ENCODE results near the gene NRG3. TPM values are rescaled to one million over a fixed set of nuclear protein-coding genes. Genes with fewer than 3 reads are reported as not detected.

NRG3 gene
- total and polyA plus RNA-seq, 2 donors (not counting 1 experiment from before 2014, with no cell fraction given): not detected

DNA sequence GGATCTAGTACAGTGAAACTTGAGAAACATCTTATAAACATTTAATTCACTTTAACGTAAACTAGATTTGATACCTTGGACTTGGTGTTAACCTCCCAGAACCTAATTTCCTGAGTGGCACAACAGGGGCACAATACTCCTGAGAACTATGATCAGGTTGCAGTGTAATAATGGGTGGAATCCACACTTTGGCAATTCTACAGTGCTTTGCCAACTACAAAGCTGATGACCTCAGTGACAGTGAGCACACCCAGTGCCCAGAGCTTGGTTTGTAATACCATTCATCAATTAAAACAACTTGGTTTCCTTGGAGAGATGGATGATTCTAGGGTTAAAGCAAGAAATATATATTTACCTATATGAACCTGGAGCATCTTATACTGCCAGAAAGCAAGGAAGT is 379.2 kb downstream of the NRG3 start:
- Histone ChIP-seq H3K27me3 (ENCODE audit: control insufficient read depth, insufficient read depth, low read length) (no peaks in the 10 kb centered on the region), H3K4me1 (ENCODE audit: control insufficient read depth, extremely low read depth, insufficient read depth, low read length) (no peaks in the 10 kb centered on the region), H4K20me1 (ENCODE audit: control insufficient read depth, extremely low read depth, insufficient read depth, low read length) (no peaks in the 10 kb centered on the region), H3K4me3 (replicated peaks in 1 of 4; ENCODE audit: control extremely low read depth in 1 of 4, insufficient read depth in 1 of 4, low read depth in 3 of 4, low read length in 4 of 4) (no peak overlapping the region), H3K27ac (ENCODE audit: insufficient read depth, low read length) (no peak overlapping the region), H3K79me2 (ENCODE audit: control insufficient read depth, insufficient read depth, low read length) (no peaks in the 10 kb centered on the region), H3K9me3 (ENCODE audit: control insufficient read depth, insufficient read depth, low read depth, low read length) (no peaks in the 10 kb centered on the region), H2AFZ (ENCODE audit: low read length) (no peak overlapping the region), H3K36me3 (ENCODE audit: control insufficient read depth, insufficient read depth, low read length) (no peaks in the 10 kb centered on the region), H3K9ac (ENCODE audit: insufficient read depth, low read length) (no peak overlapping the region), H3K4me2 (ENCODE audit: extremely low read depth, insufficient read depth, low read length) (no peak overlapping the region)
- no peak for DNase-seq (ENCODE audit: low read depth in 2 of 2)
- TF ChIP-seq EZH2 (IDR thresholded peaks at IDR 0.05; ENCODE audit: low read length, missing control alignments): no peak

DNA sequence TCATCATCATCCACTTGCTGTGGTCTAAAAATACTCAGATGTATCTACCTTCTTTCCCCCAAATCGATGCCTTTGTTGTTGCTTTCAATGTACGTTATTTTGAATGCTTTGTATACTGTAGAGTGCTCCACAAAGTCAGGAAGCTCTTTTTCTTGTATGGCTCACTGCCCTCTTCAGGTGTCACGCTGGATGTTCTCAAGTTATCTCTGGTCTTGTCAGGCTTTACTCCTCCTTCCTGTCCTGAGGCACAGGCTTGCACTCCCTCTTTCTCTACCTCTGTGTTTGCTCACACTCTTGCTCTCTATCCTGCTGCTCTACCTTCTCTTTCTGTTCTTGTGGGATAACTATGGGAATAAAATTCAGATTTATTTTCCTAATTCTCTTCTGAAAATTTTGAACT is 381.3 kb downstream of the NRG3 start:
- DNase-seq (ENCODE audit: low read depth in 2 of 2): no peak
- TF ChIP-seq, protein P1, sequence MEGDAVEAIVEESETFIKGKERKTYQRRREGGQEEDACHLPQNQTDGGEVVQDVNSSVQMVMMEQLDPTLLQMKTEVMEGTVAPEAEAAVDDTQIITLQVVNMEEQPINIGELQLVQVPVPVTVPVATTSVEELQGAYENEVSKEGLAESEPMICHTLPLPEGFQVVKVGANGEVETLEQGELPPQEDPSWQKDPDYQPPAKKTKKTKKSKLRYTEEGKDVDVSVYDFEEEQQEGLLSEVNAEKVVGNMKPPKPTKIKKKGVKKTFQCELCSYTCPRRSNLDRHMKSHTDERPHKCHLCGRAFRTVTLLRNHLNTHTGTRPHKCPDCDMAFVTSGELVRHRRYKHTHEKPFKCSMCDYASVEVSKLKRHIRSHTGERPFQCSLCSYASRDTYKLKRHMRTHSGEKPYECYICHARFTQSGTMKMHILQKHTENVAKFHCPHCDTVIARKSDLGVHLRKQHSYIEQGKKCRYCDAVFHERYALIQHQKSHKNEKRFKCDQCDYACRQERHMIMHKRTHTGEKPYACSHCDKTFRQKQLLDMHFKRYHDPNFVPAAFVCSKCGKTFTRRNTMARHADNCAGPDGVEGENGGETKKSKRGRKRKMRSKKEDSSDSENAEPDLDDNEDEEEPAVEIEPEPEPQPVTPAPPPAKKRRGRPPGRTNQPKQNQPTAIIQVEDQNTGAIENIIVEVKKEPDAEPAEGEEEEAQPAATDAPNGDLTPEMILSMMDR (conservative IDR thresholded peaks at IDR 0.05 in 1 of 2, IDR thresholded peaks at IDR 0.05 in 1 of 2; ENCODE audit: low read depth in 1 of 2, low read length in 2 of 2): no peak
- Histone ChIP-seq H3K27ac (ENCODE audit: insufficient read depth, low read length) (no peak overlapping the region), H2AFZ (ENCODE audit: low read length) (no peak overlapping the region), H3K36me3 (ENCODE audit: control insufficient read depth, insufficient read depth, low read length) (no peaks in the 10 kb centered on the region), H4K20me1 (ENCODE audit: control insufficient read depth, extremely low read depth, insufficient read depth, low read length) (no peaks in the 10 kb centered on the region), H3K9ac (ENCODE audit: insufficient read depth, low read length) (no peak overlapping the region), H3K27me3 (ENCODE audit: control insufficient read depth, insufficient read depth, low read length) (no peaks in the 10 kb centered on the region), H3K9me3 (ENCODE audit: control insufficient read depth, insufficient read depth, low read depth, low read length) (no peaks in the 10 kb centered on the region), H3K4me2 (ENCODE audit: extremely low read depth, insufficient read depth, low read length) (no peak overlapping the region), H3K4me3 (replicated peaks in 1 of 4; ENCODE audit: control extremely low read depth in 1 of 4, insufficient read depth in 1 of 4, low read depth in 3 of 4, low read length in 4 of 4) (no peak overlapping the region), H3K4me1 (ENCODE audit: control insufficient read depth, extremely low read depth, insufficient read depth, low read length) (no peaks in the 10 kb centered on the region), H3K79me2 (ENCODE audit: control insufficient read depth, insufficient read depth, low read length) (no peaks in the 10 kb centered on the region)

DNA sequence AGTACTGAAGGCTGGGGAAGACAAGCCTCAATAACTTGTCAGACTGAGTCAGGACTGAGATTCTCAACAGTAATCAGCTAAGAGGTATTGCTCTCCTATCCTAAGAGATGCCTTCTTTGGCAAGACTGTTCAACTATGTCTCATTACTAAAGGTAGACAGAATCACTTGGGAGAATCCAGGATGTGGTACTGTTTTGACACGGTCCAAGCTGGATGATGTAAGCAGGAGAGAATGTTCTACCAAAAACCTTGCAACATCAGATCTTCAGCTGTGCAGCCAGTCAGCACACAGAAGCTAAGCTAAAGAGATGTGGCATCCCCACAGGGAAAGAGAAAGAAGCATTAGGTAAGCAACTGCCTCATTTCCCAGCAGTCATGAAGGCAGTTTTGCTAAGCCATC is 391.4 kb downstream of the NRG3 start:
- H4K20me1 ChIP-seq (ENCODE audit: control insufficient read depth, extremely low read depth, insufficient read depth, low read length): no peaks in the 10 kb centered on the region
- H3K4me2 ChIP-seq (ENCODE audit: extremely low read depth, insufficient read depth, low read length): no peak overlapping the region
- H3K4me3 ChIP-seq (replicated peaks in 1 of 4; ENCODE audit: control extremely low read depth in 1 of 4, insufficient read depth in 1 of 4, low read depth in 3 of 4, low read length in 4 of 4): no peak overlapping the region
- H3K36me3 ChIP-seq (ENCODE audit: control insufficient read depth, insufficient read depth, low read length): no peaks in the 10 kb centered on the region
- no peaks in the 10 kb centered on the region for H3K79me2 ChIP-seq (ENCODE audit: control insufficient read depth, insufficient read depth, low read length)
- no peaks in the 10 kb centered on the region for H3K27me3 ChIP-seq (ENCODE audit: control insufficient read depth, insufficient read depth, low read length)
- no peak overlapping the region for H3K9ac ChIP-seq (ENCODE audit: insufficient read depth, low read length)
- no peaks in the 10 kb centered on the region for H3K4me1 ChIP-seq (ENCODE audit: control insufficient read depth, extremely low read depth, insufficient read depth, low read length)
- DNase-seq (ENCODE audit: low read depth in 2 of 2): peak; percentile 12 to 52
- no peak overlapping the region for H3K27ac ChIP-seq (ENCODE audit: insufficient read depth, low read length)
- no peaks in the 10 kb centered on the region for H3K9me3 ChIP-seq (ENCODE audit: control insufficient read depth, insufficient read depth, low read depth, low read length)
- no peak overlapping the region for H2AFZ ChIP-seq (ENCODE audit: low read length)
- TF ChIP-seq, protein P1 (conservative IDR thresholded peaks at IDR 0.05 in 1 of 2, IDR thresholded peaks at IDR 0.05 in 1 of 2; ENCODE audit: low read depth in 1 of 2, low read length in 2 of 2): no peak
- no peak for TF ChIP-seq EZH2 (IDR thresholded peaks at IDR 0.05; ENCODE audit: low read length, missing control alignments)

Measured in fibroblast of lung (primary cell).